Measurements from ENCODE around the gene CEP162.
"Not testable (repeated sequence)": the region's sequence is repeated elsewhere in the genome, so short reads cannot be mapped to it uniquely, and the experiment has no call there.

- TF ChIP-seq EZH2 (IDR thresholded peaks at IDR 0.05; ENCODE audit: low read length, unreplicated experiment); CTCF (conservative IDR thresholded peaks at IDR 0.05; ENCODE audit: low read depth, low read length): not testable (repeated sequence)
Observed at GRCh38 chr6:84223608-84224007, 3.8 kb downstream of the CEP162 start.

Measured in PC-3 (cell line).